ENCODE measurements around the gene EVI5L. TPM values are rescaled to one million over a fixed set of nuclear protein-coding genes. Genes with fewer than 3 reads are reported as not detected.

The EVI5L gene
- total RNA-seq, 1 experiment from 2014 or later = 21.1 TPM

DNA sequence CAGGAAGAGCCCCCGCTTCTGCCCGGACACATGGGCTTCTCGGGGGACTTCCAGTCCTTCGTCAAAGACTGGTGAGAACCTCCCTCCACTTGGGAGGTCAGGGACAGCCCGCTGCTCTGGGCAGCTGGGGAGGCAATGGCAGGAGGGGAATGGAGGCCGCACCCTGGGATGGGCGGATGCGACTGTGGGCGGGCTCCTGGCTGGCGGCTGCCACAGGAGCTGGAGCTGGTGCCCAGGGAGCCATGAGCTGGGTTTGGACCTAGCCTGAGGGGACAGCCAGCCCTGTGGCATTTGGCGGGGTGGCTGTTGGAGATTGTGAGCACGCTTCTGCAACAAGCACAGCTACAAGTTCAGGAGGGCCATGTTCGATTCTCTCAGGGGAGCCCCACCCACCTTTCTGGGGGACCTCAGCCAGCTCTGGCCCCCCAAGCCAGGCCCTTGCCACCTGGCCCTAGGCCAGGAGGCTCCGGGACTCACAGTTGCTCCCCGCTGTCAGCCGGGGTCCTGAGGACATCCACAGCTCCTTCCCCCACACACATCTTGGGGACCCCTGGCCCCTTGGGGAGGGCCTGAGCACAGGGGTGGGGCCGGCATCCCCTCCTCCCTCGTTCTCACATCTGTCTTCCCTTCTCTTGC lies 81.6 kb downstream of the EVI5L start:
- DNase-seq (ENCODE audit: low spot score) = no peak

DNA sequence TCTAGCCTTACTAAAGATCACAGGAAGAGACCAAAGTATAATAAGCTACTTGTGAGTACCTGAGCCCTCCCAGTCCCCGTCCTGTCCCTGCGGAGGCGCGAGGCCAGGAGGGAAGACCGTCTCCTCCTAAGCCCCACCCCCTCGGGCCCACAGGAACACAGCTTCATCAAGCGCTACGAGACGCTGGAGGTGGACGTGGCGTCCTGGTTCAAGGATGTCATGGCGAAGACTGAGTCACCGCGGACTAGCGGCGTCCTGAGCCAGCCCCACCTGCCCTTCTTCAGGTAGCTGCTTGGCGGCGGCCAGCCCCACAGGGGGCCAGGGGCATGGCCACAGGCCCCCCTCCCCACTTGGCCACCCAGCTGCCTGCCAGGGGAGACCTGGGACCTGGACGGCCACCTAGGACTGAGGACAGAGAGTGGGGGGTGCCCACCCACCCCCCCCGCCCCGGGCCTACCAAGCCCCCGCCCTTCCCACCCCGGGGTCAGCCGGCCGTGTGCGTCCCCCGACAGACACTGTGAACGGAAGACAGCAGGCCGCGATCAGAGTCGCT lies 82.2 kb downstream of the EVI5L start:
- no peak for DNase-seq (ENCODE audit: low spot score)

DNA sequence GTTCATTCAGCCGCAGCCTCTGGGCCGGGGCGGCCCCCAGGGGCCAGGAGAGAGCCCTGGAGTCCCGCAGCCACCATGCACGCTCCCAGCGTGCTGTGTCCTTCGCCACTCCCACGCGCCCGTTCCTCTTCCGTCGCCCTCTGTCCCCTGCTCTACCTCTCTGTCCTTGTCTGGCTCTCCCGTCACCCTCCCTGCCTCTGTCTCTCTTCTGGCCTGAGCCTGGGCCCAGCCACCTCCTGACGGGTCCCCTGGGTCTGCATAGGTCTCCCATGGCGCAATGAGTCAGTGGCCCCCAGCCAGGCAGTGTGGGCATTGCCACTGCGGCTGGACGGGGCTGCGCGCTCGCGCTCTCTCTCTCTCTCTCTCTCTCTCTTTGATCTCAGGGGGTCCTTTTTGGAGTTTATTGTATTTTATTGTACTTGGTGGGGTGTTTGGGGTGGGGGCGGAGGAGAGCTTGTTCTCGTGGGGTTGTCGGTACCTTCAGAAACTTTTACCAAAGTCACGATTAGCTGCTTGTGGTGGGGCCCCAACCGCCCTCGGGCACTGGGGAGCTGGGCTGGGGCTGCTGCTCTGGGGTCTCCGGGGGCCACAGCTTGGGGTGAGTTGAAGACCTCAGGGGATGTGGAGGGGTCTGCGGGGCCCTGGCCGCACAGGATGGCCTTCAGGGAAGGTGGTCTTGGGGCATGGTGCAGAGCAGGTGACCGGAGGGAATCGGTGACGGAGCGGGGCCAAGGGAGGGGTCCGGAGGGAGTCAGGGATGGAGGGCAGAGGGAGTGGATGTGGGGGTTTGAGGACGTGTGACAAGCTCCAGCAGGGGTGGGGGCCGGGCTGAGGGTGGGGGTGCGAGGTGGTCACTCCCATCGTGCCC lies 82.9 kb downstream of the EVI5L start:
- no peak for DNase-seq (ENCODE audit: low spot score)

DNA sequence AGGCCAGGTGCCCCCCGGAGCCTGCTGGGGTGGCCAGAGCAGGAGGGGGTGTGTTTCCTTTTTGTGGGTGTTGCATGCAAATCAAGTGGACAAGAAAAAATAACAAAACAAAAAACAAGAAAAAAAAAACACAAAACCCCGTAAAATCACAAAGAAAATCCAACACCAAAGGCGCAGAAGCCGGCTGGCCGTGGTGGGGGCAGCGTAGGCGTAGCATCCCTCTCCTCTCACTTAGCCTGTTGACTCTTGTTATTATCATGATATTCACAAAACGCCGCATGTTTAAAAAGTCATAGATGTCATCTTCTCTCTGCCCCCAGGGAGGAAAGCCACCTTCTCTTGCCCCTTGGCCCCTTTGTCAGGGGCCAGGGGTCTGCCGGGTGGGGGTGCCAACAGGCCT lies 83.6 kb downstream of the EVI5L start:
- DNase-seq (ENCODE audit: low spot score) = no peak

DNA sequence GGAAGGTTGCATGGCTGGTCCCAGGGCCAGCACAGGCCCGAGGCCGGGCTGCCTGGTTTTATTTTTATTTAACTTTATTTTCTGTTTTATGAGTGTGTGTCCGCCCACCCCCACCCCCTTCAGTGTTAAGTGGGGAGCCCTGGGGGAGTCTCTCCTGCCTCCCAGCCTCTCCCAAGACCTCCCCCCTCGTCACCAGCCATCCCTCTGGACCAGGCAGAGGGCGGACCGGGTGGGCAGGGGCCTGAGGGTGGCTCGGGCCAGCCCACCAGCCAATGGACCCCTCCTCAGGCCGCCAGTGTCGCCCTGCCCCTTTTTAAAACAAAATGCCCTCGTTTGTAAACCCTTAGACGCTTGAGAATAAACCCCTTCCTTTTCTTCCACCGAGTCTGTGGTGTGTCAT lies 84.1 kb downstream of the EVI5L start:
- no peak for DNase-seq (ENCODE audit: low spot score)

Other genes with a start within 250 kb of the EVI5L start
- gene CAMSAP3, start 234.4 kb upstream of the EVI5L start, total RNA-seq (2014; rRNA removed; shearing (Covaris generic)) = 1.5 and 2.6 TPM in 2 replicates
- 40.0 and 43.2 TPM in 2 replicates for gene XAB2, start 200.7 kb upstream of the EVI5L start, total RNA-seq (2014; rRNA removed; shearing (Covaris generic))
- 35.8 and 76.6 TPM in 2 replicates for gene PET100, start 200.4 kb upstream of the EVI5L start, total RNA-seq (2014; rRNA removed; shearing (Covaris generic))
- gene PCP2, start 196.5 kb upstream of the EVI5L start, total RNA-seq (2014; rRNA removed; shearing (Covaris generic)) = not detected in 2 replicates
- gene STXBP2, start 193.1 kb upstream of the EVI5L start, total RNA-seq (2014; rRNA removed; shearing (Covaris generic)) = 0.12 and 0.84 TPM in 2 replicates
- gene RETN, start 161.2 kb upstream of the EVI5L start, total RNA-seq (2014; rRNA removed; shearing (Covaris generic)) = not detected in 2 replicates
- not detected in 2 replicates for gene MCEMP1, start 153.1 kb upstream of the EVI5L start, total RNA-seq (2014; rRNA removed; shearing (Covaris generic))
- 118 and 176 TPM in 2 replicates for gene TRAPPC5, start 149.4 kb upstream of the EVI5L start, total RNA-seq (2014; rRNA removed; shearing (Covaris generic))
- not detected in 2 replicates for gene FCER2, start 128.1 kb upstream of the EVI5L start, total RNA-seq (2014; rRNA removed; shearing (Covaris generic))
- not detected in 2 replicates for gene CLEC4G, start 98.1 kb upstream of the EVI5L start, total RNA-seq (2014; rRNA removed; shearing (Covaris generic))
- gene CD209, start 82.7 kb upstream of the EVI5L start, total RNA-seq (2014; rRNA removed; shearing (Covaris generic)) = not detected in 2 replicates
- 0.12 TPM in 1 of 2 replicates, not detected in the other for gene CLEC4M, start 67.0 kb upstream of the EVI5L start, total RNA-seq (2014; rRNA removed; shearing (Covaris generic))
- 1.0 and 1.2 TPM in 2 replicates for gene PRR36, start 44.2 kb downstream of the EVI5L start, total RNA-seq (2014; rRNA removed; shearing (Covaris generic))
- gene LRRC8E, start 58.3 kb downstream of the EVI5L start, total RNA-seq (2014; rRNA removed; shearing (Covaris generic)) = 30.8 and 33.7 TPM in 2 replicates
- 7.1 and 12.7 TPM in 2 replicates for gene MAP2K7, start 73.7 kb downstream of the EVI5L start, total RNA-seq (2014; rRNA removed; shearing (Covaris generic))
- gene TGFBR3L, start 84.6 kb downstream of the EVI5L start, total RNA-seq (2014; rRNA removed; shearing (Covaris generic)) = 0.34 TPM in 1 of 2 replicates, not detected in the other
- 30.6 and 44.5 TPM in 2 replicates for gene SNAPC2, start 90.1 kb downstream of the EVI5L start, total RNA-seq (2014; rRNA removed; shearing (Covaris generic))
- 24.3 and 37.0 TPM in 2 replicates for gene CTXN1, start 95.9 kb downstream of the EVI5L start, total RNA-seq (2014; rRNA removed; shearing (Covaris generic))
- gene TIMM44, start 113.4 kb downstream of the EVI5L start, total RNA-seq (2014; rRNA removed; shearing (Covaris generic)) = 82.0 and 92.0 TPM in 2 replicates
- gene ELAVL1, start 175.4 kb downstream of the EVI5L start, total RNA-seq (2014; rRNA removed; shearing (Covaris generic)) = 69.3 and 79.7 TPM in 2 replicates
- gene CCL25, start 222.5 kb downstream of the EVI5L start, total RNA-seq (2014; rRNA removed; shearing (Covaris generic)) = not detected in 2 replicates

All from A172 (cell line).